WTC11 (cell line): ENCODE data around the gene TSPAN9.

Experiments used
- AFF4 ChIP-seq: sonication (generic); formaldehyde crosslinking; IDR thresholded peaks from 2 replicates; pipeline ENCODE4 v1.8.1; 2023; ENCODE audit warnings: mild to moderate bottlenecking, missing genetic modification reagents, borderline replicate concordance
- ATF2 ChIP-seq: sonication (generic); formaldehyde crosslinking; IDR thresholded peaks from 2 replicates; pipeline ENCODE4 v1.8.1; 2022; ENCODE audit warnings: low read depth, missing genetic modification reagents, borderline replicate concordance
- ATF3 ChIP-seq: sonication (generic); formaldehyde crosslinking; conservative IDR thresholded peaks from 2 replicates; pipeline ENCODE4 v1.8.1; 2022; ENCODE audit warnings: mild to moderate bottlenecking, missing genetic modification reagents
- CTCF ChIP-seq: fragments of 200-600 bp; IDR thresholded peaks from 2 replicates; pipeline ENCODE4 v1.8.0; 2022; ENCODE audit warnings: antibody characterized with exemption
- GRHL2 ChIP-seq: fragments of 250-450 bp; sonication (Bioruptor Pico); IDR thresholded peaks from 2 replicates; pipeline ENCODE4 v1.8.0; 2022; ENCODE audit warnings: mild to moderate bottlenecking, moderate library complexity; ENCODE audit not compliant: insufficient replicate concordance, severe bottlenecking
- HMGXB4 ChIP-seq: sonication (generic); formaldehyde crosslinking; IDR thresholded peaks from 2 replicates; pipeline ENCODE4 v1.8.1; 2023; ENCODE audit warnings: mild to moderate bottlenecking, moderate library complexity, missing genetic modification reagents
- MAX ChIP-seq: sonication (generic); formaldehyde crosslinking; IDR thresholded peaks from 2 replicates; pipeline ENCODE4 v1.8.0; 2022; ENCODE audit warnings: mild to moderate bottlenecking, missing genetic modification reagents
- SP1 ChIP-seq: sonication (generic); formaldehyde crosslinking; conservative IDR thresholded peaks from 2 replicates; pipeline ENCODE4 v1.8.1; 2022; ENCODE audit warnings: missing genetic modification reagents
- TEAD4 ChIP-seq: sonication (generic); formaldehyde crosslinking; IDR thresholded peaks from 2 replicates; pipeline ENCODE4 v1.8.0; 2022; ENCODE audit warnings: mild to moderate bottlenecking, missing genetic modification reagents
- USF2 ChIP-seq: sonication (generic); formaldehyde crosslinking; IDR thresholded peaks from 2 replicates; pipeline ENCODE4 v1.8.1; 2023; ENCODE audit warnings: mild to moderate bottlenecking, missing genetic modification reagents, moderate library complexity
- ZNF232 ChIP-seq: sonication (generic); formaldehyde crosslinking; IDR thresholded peaks from 2 replicates; pipeline ENCODE4 v1.8.0; 2022; ENCODE audit warnings: mild to moderate bottlenecking, missing genetic modification reagents
- ZNF263 ChIP-seq: sonication (generic); formaldehyde crosslinking; IDR thresholded peaks from 2 replicates; pipeline ENCODE4 v1.8.1; 2022; ENCODE audit warnings: low read depth, mild to moderate bottlenecking, moderate library complexity, missing genetic modification reagents
- ZNF671 ChIP-seq: fragments of 250-450 bp; sonication (Bioruptor Pico); IDR thresholded peaks from 2 replicates; pipeline ENCODE4 v1.8.0; 2021; ENCODE audit warnings: mild to moderate bottlenecking

- no peak for TF ChIP-seq CTCF
- no peak for TF ChIP-seq TEAD4
- no peak for TF ChIP-seq AFF4 (CRISPR knock-in tag)
- no peak for TF ChIP-seq MAX
- TF ChIP-seq ZNF263 (CRISPR knock-in tag) = no peak
- TF ChIP-seq ZNF232 = no peak
- TF ChIP-seq SP1 = no peak
- no peak for TF ChIP-seq GRHL2 (CRISPR knock-in tag)
- no peak for TF ChIP-seq USF2
- no peak for TF ChIP-seq ATF2 (CRISPR knock-in tag)
- no peak for TF ChIP-seq ZNF671 (CRISPR knock-in tag)
- TF ChIP-seq HMGXB4 (CRISPR knock-in tag) = no peak
- TF ChIP-seq ATF3 = no peak
Observed at GRCh38 chr12:3098436-3098835, 21.3 kb downstream of the TSPAN9 start.
